ENCODE measurements around the gene ADARB2.
"Not testable (repeated sequence)": the region's sequence is repeated elsewhere in the genome, so short reads cannot be mapped to it uniquely, and the experiment has no call there.

The ADARB2 gene

DNA sequence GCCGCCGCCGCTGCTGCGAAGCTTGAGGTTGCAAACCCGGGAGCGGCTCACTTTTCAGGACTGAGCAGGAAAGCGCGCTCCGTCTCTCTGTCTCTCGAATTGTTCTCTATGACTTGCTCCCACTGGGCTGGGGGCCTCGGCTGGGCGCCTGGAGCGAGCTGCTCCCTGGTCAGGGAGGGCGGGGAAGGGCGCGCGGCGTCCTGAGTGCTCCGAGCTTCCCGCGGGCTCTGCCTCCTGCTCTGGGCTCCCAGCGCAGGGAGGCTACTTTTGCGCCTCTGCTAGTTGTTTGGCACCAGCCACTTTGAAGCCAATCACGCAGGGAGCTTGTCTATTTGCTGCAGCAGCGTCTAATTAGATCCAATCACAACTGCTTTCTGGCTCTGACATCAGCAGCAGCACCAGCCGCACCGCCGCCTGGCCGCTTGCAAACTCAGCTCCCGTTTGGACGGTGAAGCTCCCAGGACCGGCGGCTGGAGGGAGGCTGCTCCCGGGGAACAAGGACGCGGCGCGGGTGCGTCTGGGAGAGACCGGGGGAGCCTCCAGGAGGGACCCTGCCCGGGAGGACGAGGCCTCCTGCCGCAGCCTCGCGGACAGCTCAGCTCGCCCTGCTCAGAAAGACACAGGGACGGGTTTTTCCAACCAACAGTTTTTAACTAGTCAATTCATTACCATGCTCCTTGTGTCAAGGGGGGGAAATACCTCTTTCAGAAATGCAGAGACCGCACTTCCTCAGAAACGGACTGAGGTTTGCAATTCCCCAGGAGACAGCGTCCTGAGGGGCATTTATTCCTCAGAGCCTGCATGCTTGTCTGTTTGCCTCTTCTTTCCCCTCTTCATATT, at the start of gene ADARB2:
Gene ADARB2, minus strand, starts transcription at position 304 of the 840 bp plus-strand sequence.
- no peak for DNase-seq

DNA sequence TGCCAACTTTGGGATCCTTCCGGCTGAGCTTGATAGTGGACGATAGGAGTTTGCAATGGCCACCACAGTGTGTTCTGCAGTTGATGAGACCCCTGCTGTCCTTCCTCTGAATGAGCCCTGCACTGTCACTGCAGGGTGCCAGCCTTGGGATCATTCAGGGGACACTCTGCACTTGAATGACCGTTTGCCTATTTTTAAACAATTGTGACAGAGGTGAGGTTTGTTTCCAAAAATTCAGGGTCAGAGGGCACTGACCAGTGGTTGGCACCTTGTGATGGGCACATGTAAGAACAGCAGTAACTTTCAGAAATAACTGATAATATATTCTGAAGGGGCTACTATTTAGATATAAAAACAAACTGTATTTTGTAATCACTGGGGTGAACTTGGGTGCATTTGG, 48.5 kb upstream of the ADARB2 start:
- DNase-seq = no peak

DNA sequence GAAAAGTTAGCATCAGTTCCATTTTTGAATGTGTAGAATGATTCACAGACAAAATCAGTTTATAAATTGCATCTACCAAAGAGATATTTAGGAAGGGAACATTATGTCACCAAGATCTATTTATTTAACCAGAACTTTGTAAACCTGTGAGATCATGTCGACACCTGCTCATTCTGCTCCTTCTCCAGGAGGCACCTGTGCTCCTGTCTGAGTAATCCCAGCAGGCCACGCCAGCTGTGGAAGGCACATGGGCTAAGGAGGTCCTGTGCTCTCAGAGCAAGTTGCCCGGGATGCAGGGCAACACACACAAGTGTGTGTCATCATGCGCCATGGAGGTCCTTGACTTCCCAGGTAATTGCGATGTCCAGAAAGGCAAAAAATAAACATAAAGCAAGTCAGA, 45.5 kb upstream of the ADARB2 start:
- no peak for DNase-seq

DNA sequence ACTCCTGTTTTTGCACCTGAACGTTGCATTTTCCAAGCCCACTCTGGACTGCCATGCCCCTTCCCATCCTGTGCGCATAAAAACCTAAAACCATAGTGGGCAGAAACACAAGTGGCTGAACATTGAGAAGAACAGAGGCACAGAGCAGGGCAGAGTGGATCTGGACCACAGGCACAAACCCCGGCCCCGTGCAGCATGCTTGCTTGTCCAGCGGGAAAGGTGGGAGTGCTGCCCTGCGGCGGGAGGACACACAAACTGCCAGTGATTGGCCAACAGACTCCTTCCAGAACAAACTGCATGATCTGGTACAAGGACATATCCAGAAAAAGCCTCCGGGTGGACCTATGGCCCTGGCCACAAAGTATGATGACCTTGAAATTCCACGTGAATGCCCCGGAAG, 42.5 kb upstream of the ADARB2 start:
- no peak for DNase-seq

DNA sequence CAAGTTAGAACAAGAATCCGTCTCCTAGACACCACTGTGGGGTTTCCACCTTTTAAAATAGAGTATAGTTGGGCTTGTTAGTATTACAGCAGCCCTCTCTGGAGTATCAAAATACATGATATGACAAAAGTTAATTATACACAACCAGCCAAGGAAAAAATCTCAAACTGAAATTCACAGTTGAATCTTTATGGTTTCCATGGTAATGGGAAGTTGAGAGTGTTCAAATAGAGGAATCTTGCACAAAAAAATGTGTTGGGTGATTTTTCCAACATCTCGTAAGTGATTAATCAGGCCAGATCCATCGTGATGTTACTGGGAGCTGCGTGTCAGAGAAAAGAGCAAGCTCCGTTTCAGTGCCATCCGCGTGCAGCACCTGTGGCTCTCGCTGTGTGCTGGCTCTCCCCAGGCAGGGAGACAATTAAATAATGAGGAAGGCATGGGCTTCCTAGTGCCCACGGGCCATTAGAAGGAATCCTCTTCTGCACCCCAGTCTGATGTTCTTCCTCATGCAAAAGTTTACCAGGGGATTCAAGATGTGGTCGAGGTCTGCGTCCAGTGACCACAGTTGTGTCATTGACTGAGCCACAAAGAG, 41.1 kb upstream of the ADARB2 start:
- no peak for DNase-seq

DNA sequence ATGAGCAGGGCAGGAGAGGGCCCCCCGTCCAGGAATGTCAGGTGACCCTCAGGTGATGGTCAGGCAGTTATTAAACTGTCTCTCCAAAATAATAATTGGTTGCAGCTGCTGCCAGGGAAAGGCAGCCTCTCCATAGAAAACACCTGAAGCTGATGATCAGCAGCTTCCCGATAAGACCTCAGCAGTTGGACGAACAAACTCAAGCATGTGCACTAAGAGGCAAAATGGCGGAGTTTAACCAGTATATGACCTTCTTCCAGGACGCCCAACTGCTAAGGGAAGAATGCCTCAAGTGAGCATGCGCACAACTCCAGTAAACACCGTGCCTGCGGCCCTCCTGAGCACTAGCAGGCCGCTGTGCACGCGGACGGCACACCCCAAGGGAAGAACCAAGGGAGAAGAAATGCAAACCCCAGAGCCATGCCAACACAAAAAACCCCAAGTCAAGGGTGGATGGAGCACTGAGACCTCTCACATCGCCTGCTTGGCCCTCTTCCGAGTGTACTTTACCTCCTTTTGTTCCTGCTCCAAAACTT, 38.9 kb upstream of the ADARB2 start:
- no peak for DNase-seq

DNA sequence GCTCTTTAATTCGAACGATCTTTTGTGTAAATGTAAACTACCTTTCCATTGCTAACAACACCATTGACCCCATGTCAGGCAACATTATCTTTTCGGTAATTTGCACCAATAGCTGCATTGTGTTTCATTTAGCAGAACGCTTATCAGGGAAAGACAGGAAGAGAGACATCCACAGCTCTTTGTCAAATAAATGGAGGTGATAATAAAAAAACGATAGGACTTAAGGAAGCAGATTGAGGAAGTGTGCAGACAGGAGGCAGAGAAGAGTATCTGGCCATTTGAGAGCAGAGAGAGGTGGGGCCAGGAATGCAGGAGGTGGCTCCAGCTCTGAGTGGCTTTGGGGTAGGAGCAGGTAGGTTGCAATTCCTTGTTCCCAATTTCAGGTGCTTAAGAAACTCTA, 37.5 kb upstream of the ADARB2 start:
- DNase-seq = no peak

DNA sequence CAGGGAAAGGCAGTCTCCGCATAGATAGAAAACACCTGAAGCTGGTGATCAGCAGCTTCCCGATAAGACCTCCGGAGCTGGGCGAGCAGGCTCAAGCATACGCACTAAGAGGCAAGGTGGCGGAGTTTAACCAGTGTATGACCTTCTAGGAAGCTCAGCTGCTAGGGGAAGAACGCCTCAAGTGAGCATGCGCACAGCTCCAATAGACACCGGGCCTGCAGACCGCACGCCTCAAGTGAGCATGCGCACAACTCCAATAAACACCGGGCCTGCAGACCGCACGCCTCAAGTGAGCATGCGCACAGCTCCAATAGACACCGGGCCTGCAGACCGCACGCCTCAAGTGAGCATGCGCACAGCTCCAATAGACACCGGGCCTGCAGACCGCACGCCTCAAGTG, 35.9 kb upstream of the ADARB2 start:
- not testable (repeated sequence) for DNase-seq

DNA sequence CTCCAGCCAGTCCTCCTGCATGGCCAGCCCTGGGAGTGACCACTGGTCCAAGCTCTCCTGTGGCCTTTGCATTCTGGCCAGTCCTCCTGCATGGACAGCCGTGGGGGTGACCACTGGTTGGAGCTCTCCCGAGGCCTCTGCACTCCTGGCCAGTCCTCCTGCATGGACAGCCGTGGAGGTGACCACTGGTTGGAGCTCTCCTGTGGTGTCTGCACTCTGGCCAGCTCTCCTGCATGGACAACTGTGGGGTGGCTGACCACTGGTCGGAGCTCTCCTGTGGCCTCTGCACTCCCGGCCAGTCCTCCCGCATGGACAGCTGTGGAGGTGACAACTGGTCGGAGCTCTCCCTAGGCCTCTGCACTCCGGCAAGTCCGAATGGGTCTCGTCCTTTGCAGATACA, 28.7 kb upstream of the ADARB2 start:
- DNase-seq = no peak

DNA sequence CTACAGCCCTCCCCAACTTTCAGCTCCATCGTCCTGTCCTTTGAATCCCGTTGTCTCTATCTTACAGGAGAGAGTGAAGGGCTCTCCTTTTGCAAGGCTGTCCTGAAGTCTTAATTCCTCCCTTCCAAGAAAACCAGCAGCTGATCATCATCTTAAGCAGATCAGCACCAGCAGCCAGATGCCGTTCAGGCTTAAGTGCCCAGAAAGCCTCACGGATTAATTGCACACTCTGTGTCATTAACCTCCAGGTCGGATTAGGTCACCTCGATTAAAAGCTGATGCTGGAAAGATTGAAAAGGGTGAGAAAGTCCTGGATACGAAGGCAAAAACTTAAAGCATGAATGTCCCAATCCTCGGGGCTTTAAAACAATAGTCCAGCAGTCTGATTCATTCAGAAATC, 24.8 kb upstream of the ADARB2 start:
- no peak for DNase-seq

DNA sequence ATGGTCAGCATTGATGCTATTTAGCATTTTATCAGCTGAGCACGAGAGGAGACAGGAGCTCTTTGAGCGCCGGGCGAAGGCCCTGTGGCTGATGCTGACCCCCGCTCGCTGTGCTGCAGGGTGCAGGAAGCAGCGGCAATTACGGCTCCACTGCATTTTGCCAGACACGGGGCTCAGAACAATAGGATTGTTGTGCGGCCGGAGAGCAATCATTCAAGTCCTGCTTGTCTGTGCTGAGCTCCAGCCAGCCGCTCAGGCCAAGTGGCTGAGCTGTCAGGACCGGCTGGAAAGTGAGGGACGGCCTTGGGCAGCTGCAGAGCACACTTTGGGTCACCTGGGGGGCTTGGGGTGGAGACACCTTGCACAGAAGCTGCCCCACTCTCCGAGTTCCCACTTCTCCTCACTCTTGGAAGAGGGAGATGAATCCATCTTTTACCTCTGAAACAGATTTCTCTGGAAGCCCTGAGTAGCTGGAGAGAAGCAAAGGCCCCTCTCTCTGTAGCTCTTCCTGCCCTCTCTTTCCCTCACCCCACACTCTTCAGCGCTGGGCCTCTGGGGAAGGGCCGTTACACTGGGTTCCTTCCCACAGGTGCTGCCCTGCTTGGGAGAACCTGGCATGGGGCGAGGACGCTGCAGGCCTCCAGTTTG, 17.3 kb upstream of the ADARB2 start:
- DNase-seq = no peak

DNA sequence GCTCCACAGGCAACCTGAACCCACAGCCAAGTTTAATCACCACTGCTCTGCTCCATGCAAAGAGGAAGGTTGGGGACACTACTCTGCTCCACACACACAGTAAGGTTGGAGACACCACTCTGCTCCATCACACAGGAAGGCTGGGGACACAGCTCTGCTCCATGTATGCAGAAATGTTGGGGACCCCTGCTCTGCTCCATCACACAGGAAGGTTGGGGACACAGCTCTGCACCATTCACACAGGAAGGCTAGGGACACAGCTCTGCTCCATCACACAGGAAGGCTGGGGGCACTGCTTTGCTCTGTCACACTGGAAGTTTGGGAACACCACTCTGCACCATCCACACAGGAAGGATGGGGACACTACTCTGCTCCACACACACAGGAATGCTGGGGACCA, 14.8 kb upstream of the ADARB2 start:
- DNase-seq = no peak

DNA sequence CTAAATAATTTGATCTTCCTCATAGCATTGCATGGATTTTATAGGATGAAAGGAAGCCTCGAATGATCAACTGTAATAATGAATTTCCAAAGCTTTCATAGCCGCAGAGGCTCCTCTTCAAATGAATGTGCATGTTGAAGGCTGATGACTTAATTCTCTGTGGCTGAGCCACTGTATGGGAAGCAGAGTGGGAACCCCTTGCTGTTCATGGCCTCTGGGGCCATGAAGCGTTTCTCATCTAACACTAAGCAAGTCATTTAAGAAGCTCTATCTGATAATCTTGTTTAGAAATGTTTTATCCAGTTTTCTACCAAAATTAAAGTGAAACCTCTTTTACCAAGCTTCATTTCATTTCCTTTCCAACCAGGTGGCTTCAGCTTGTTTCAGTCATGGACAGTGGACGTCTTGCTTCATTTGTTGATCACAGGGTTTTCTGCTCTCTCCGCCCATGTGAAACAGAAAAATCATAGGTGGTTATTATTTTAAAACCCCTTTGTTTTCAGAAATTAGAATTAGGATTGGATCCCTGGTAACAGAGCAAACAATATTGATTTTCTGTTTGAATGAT, 10.3 kb upstream of the ADARB2 start:
- no peak for DNase-seq

DNA sequence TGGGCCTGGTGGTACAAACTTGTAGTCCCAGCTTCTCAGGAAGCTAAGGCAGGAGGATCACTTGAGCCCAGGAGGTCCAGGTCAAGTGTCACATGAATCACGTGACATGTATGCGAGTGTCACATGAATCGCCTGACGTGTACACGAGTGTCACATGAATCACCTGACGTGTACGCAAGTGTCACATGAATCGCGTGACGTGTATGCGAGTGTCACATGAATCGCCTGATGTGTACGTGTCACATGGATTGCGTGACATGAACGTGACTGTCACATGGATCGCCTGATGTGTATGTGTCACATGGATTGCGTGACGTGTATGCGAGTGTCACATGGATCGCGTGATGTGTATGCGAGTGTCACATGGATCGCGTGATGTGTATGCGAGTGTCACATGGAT, 9.5 kb upstream of the ADARB2 start:
- DNase-seq = no peak

DNA sequence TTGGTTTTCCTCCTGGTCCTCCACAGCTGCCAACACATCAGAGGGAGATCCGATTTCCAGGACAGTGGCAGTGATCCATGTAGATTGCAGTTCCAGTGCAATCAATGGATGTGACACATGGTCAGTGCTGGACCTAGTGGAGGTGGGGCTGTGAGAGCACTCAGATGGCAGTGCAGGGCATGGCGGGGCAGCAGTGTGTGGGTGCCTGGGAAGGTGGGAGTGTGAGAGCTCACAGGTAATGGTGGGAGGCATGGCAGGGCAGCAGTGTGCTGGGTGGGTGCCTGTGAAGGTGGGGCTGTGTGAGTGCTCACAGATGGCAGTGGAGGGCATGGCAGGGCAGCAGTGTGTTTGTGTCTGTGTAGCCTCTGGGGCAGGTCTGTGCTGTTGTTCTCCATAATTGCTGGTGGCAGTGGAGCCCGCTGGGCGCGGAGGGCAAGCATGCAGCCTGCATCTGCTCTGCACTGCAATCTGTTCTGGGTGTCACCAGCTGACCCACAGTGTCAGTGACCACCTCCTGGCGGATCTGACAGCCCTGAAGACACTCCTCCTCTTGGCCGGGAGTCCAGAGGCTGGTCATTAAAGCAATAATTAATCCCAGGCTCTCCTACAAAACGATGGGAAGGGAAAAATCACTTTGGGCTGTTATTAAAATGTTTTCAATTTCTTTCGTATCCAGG, 8.6 kb upstream of the ADARB2 start:
- DNase-seq = no peak

DNA sequence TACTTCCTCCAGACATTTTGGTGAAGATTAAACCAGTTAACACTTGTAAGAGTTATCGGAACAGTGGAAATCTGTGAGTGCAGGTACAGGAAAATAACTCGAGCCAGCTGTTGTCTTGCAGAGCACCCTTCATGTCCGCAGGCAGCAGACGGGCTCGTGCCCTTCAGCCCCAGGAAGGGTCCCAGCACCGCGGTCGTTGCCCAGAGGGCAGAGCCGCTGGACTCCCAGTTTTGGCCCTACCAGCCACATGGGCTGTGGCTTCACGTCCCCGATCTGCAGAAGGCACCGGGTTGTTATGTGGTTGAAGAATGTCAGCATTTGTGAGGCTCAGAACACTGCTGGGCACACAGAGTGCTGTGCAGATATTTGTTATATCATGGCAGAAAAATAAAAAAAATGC, 7.2 kb upstream of the ADARB2 start:
- DNase-seq = no peak

DNA sequence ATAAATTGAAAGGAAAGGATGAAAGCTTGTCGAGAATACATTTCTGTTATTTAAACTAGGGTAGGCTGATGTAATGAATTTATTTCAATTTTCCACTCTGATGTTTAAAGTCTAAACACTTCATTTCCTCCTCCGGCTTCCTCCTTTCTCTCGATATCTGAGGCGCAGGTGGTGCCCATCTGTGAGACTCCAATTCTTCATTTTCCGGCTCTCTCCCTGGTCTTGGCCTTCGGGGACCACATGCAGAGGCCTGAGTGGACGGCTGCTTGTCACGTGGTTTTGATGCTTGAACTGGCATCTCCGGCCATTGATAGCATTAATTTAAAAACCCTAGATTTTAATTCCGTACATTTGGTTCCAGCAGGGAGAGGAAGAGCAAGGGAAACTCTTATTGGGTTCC, 5.8 kb upstream of the ADARB2 start:
- DNase-seq = no peak

DNA sequence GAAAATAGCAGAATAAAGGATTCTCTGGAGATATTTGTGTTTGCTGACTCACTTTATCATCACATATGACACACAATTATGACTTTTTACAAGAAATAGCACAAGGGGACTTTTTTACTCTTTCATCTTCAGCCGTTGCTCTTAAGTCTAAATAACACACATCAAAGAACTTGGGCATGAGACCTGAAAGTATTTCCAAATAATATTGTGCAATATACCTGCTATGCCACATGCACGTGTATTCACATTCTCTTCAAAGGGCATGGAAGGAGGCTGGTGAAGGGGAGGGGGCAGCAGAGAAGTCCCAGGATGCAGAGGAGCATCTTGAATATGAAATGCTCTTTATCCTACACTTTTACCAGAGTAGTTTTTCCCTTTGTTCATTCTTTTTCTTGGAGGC, 4.1 kb upstream of the ADARB2 start:
- DNase-seq = no peak

DNA sequence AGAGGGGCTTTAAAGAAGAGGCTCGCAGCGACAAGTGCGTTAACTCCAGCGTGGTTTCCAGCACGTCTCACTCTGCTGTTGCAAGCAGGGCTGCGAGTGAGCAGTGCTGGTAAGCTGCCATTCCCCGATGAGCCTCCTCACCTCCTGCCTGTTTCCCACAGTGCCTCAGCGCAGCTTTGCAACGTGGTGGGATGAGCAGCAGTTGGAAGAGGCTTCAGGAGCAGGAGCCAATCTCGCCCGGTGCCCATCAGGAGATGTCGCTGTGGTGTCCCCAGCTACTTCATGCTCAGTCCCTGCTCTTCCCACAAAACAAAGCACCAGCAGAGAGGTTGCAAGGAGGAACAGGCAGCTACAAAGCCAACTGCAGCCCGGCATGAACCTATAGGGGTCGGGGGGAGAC, 2.4 kb upstream of the ADARB2 start:
- no peak for DNase-seq

DNA sequence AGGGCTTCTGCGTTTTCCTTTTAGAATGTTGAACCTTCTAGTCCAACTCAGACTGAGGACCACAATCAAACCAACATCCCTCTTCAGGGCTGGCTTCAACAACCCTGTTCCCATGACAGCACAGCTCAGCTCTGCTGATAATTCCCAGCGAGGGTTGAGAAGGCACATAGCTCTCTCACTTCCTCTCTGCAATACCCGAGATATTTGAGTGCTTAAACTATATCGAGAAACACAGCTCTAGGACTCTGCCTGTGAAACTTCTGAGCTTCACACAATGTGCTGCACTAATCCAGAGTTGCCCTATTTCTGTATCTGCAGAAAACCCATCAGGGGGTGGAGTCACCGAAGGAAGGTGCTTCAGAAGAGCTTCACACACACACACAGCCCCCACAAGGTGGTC, 1.6 kb upstream of the ADARB2 start:
- DNase-seq = no peak

DNA sequence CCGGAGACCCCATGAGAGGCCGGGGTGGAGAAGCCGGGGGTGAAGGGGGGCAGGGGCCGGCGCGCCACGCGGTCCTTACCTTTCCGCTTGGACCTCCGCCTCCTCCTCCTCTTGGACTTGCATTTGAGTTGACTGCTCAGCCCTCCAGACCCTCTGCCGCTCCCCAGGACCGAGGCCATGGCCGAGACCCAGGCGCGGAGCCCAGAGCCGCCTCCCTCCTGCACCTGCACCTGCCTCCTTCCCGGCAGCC, 428 bp downstream of the ADARB2 start:
- DNase-seq = no peak

DNA sequence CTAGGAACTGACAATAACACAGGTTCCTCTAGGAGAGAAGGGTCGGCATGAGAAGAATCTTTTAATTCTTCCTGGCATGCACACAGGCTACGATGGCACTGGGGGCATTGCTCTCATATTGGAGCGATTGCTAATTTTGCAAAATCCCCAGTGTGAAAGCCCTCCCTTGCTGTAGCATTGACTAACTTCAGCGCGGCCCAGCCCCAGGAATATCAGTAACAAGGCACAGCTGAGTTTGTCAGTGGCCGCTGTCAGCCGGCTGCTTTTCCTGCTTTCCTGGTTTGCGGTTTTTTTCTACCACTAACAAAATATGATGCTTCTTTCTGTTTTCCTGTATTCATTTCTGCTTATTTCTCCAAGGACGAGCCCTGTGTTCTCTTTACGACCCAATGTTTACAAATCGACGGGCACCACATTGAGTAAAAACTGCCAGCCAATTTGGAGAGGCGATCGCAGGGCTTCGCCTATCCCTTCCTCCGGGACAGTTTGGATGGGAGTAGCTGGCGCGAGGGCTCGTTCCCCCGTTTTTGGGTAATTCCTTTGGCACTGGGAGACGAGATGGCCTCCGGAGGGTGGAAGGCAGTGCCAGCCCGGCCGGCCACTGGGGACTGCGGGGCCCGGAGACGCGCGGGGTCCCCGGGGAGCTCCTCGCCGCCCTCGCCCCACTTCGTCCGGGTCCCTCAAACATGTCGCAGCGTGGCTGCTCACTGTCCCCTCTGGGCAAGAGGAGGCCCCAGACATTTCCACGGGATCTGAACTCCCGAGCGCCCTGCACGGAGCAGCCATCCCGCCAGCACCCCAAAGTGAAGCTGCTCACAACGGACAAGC, 967 bp downstream of the ADARB2 start:
- DNase-seq = no peak

DNA sequence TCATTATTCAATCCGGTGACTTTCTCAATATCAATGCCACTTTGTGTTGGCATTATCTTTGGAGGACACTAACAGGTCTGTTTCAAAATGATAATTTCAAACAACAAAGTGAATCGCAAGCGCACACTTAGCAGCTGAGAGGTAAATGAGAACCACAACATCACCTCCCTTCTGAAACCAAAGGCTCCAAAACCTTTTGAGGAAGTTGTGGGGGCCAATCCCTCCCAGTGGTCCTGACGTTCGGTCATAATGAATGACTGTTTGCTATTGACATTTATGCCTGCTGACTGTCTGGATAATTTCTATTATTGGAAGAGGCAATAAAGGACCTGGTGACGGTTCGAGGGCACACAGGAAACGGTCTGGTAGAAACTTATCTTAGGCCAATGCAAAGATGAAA, 1.8 kb downstream of the ADARB2 start:
- no peak for DNase-seq

All from suppressor macrophage treated with lipopolysaccharide for 1 hour (primary cell).